Vagina (tissue), 2 donors: ENCODE results near the gene CDH4. TPM values are rescaled to one million over a fixed set of nuclear protein-coding genes. Genes with fewer than 3 reads are reported as not detected.
"Not testable (repeated sequence)": the region's sequence is repeated elsewhere in the genome, so short reads cannot be mapped to it uniquely, and the experiment has no call there.

Experiments
- DNase-seq, 2 donors: peaks; one replicate each; pipeline ENCODE4 v3.0.0-alpha.2; 2017; ENCODE audit errors: extremely low spot score in 2 of 2
- H3K27ac ChIP-seq: fragments of 200-600 bp; sonication (generic); one replicate; pipeline ENCODE4 v1.5.1; 2019
- H3K27me3 ChIP-seq: fragments of 200-600 bp; sonication (generic); one replicate; pipeline ENCODE4 v1.5.1; 2019
- H3K36me3 ChIP-seq, 2 donors: fragments of 200-600 bp; sonication (generic); one replicate each; pipeline ENCODE4 v1.5.1; 2017 to 2019
- H3K4me1 ChIP-seq: fragments of 200-600 bp; sonication (generic); one replicate; pipeline ENCODE4 v1.5.1; 2019
- H3K4me3 ChIP-seq, 2 donors: fragments of 200-600 bp; sonication (generic); 1 replicate in 1 of 2; 2 replicates in 1 of 2; pipeline ENCODE4 v1.5.1; 2016 to 2019
- H3K9me3 ChIP-seq: fragments of 200-600 bp; sonication (generic); one replicate; pipeline ENCODE4 v1.5.1; 2019
- POLR2A ChIP-seq, 2 donors: fragments of 450-650 bp; IDR thresholded peaks; one replicate each; pipeline ENCODE4 v1.6.1; 2017; ENCODE audit warnings: antibody characterized with exemption in 2 of 2, mild to moderate bottlenecking in 2 of 2, moderate library complexity in 2 of 2
- POLR2AphosphoS5 ChIP-seq, 2 donors: sonication (generic); formaldehyde crosslinking; IDR thresholded peaks; one replicate each; pipeline ENCODE4 v1.9.0; 2017; ENCODE audit warnings: antibody characterized with exemption in 2 of 2, mild to moderate bottlenecking in 2 of 2, low read depth in 1 of 2; ENCODE audit not compliant: insufficient read depth in 1 of 2
- intact Hi-C: fragments of 100-400 bp; cut with DNase I; formaldehyde crosslinking; loops from one replicate; pipeline ENCODE4 v1.15.1; 2023
- total RNA-seq: library from RNA; depleted of rRNA; stranded (reverse); fragments of >200 nt; gene quantifications from one replicate; pipeline ENCODE4 v1.2.3, GENCODE V29; 2016
- TF ChIP-seq, protein P1 (sequence below), 3 experiments: fragments of 450-650 bp in 2 of 3; fragments of 200-600 bp in 1 of 3; sonication (generic) in 1 of 3; IDR thresholded peaks; one replicate each; pipeline ENCODE4 v1.5.1; 2017 to 2019; ENCODE audit warnings: antibody characterized with exemption in 3 of 3, mild to moderate bottlenecking in 2 of 3, moderate library complexity in 2 of 3

CDH4 gene
- total RNA-seq, 1 donor from 2014 or later: 0.25 TPM

DNA sequence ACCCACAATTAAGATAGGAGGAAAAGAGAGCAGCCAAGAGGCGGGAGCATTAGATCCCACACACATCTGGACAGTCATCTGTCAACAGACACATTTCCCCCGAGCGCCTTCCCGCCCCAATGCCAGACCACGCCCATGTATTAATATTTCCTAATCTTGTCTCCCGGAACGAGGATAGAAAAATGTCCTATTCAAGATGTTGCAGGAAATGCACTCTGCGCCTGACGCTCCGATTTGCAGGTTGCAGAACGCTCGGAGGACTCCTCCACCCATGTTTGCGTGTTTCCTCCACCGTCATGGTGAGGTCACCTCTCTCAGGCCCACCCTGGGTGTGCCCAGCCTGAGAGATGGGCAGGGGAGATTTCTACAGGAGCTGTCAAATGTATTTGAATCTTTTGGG is 598.4 kb downstream of the CDH4 start:
- no peak overlapping the region for H3K4me3 ChIP-seq
- no peaks in the 10 kb centered on the region for H3K4me1 ChIP-seq
- DNase-seq: no peak
- H3K27ac ChIP-seq: no peak overlapping the region
- H3K9me3 ChIP-seq: no peaks in the 10 kb centered on the region
- no peaks in the 10 kb centered on the region for H3K36me3 ChIP-seq
- H3K27me3 ChIP-seq: no peaks in the 10 kb centered on the region
- intact Hi-C loops: no loop called here
- TF ChIP-seq POLR2AphosphoS5 (IDR thresholded peaks at IDR 0.05; ENCODE audit: insufficient read depth in 1 of 2, low read depth in 1 of 2) (no peak), POLR2A (IDR thresholded peaks at IDR 0.05) (no peak)
- TF ChIP-seq, protein P1, sequence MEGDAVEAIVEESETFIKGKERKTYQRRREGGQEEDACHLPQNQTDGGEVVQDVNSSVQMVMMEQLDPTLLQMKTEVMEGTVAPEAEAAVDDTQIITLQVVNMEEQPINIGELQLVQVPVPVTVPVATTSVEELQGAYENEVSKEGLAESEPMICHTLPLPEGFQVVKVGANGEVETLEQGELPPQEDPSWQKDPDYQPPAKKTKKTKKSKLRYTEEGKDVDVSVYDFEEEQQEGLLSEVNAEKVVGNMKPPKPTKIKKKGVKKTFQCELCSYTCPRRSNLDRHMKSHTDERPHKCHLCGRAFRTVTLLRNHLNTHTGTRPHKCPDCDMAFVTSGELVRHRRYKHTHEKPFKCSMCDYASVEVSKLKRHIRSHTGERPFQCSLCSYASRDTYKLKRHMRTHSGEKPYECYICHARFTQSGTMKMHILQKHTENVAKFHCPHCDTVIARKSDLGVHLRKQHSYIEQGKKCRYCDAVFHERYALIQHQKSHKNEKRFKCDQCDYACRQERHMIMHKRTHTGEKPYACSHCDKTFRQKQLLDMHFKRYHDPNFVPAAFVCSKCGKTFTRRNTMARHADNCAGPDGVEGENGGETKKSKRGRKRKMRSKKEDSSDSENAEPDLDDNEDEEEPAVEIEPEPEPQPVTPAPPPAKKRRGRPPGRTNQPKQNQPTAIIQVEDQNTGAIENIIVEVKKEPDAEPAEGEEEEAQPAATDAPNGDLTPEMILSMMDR (IDR thresholded peaks at IDR 0.05): no peak

DNA sequence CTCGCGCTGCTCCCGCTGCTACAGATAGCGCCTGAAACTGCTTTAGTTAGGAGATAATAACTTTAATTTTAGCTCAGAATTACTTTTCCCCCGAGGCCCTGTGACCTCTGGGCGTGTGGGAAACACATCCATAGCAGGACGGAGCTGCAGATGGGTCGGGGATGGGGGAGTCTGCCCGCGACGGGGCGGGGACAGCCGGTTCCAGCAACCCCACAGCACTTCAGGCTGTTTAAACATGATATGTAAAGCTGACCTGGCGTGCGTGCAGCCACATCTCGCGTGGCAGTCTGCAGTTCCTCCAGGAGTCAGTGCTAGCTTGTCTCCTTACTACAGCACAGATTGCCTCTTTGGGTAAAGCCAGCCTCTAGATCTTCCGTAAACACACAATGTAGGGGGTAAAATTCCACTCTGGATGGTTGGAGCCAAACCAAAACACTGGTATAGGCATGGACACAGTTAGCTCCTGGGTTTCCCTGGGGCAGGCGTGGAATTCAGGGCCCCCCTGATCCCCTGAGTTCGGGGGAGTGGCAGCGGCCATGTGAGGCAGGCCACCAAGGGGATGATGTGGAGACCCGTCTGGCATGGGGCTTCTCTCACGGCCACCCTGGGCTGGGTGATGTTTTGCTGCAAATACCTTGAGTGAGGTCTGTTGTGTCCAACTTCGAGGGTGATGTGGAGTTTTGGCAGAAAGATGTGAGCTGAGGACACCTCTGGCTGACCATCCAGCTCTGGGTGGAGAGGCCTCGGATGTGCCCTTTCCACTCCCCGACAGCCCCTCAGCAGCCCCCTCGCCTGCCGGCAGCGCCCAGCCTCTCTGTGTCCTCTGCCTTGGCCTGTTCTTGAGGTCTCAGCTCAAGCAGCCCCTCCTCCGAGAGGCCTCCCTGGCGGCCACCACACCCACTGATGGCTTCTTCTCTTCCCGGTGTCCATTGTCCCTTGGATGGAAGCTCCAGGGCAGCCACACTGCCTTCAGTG is 599.2 kb downstream of the CDH4 start:
- Histone ChIP-seq H3K4me3 (no peak overlapping the region), H3K27me3 (no peaks in the 10 kb centered on the region), H3K4me1 (no peaks in the 10 kb centered on the region), H3K9me3 (no peaks in the 10 kb centered on the region), H3K27ac (no peak overlapping the region), H3K36me3 (no peaks in the 10 kb centered on the region)
- intact Hi-C loops: no loop called here
- DNase-seq: no peak
- no peak for TF ChIP-seq POLR2A (IDR thresholded peaks at IDR 0.05)
- TF ChIP-seq POLR2AphosphoS5 (IDR thresholded peaks at IDR 0.05; ENCODE audit: insufficient read depth in 1 of 2, low read depth in 1 of 2): no peak
- TF ChIP-seq, protein P1 (IDR thresholded peaks at IDR 0.05): no peak

DNA sequence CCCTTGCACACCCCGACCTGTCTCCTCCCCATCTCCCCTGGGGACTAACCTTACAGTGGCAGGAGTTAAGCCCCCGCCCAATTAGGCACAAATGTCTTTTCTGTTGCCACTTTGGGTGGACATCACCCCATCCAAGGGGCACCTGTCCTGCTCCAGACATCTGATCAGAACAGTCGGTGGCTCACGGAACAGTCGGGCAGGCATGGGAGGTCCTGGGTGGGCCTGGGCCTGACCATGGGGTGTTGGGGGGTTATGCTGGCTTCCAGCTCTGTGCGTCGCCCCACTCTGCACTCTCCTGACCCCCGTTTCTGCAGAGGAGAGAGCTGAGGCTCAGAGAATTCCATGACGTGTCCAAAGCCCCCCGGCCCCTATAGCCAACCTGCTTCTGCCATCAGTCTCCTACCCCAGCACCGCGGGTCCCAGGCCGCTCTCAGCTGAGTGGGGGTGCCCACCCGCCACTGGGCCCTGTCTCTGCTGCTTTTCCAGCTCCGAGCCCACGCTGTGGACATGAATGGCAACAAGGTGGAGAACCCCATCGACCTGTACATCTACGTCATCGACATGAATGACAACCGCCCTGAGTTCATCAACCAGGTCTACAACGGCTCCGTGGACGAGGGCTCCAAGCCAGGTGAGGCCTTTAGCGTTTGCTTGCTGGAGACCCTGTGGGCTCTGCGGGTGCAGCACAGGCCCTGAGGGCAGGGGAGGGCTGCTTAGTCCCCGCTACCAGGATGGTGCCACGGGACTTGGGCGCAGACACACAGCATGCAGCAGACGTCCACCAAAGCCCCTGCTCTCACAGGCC is 600.4 kb downstream of the CDH4 start:
- no peak for TF ChIP-seq POLR2AphosphoS5 (IDR thresholded peaks at IDR 0.05; ENCODE audit: insufficient read depth in 1 of 2, low read depth in 1 of 2)
- TF ChIP-seq, protein P1 (IDR thresholded peaks at IDR 0.05): no peak
- TF ChIP-seq POLR2A (IDR thresholded peaks at IDR 0.05): no peak
- intact Hi-C loops: no loop called here
- Histone ChIP-seq H3K4me1 (no peaks in the 10 kb centered on the region), H3K4me3 (no peak overlapping the region), H3K36me3 (no peaks in the 10 kb centered on the region), H3K9me3 (no peaks in the 10 kb centered on the region), H3K27me3 (no peaks in the 10 kb centered on the region), H3K27ac (no peak overlapping the region)
- no peak for DNase-seq

DNA sequence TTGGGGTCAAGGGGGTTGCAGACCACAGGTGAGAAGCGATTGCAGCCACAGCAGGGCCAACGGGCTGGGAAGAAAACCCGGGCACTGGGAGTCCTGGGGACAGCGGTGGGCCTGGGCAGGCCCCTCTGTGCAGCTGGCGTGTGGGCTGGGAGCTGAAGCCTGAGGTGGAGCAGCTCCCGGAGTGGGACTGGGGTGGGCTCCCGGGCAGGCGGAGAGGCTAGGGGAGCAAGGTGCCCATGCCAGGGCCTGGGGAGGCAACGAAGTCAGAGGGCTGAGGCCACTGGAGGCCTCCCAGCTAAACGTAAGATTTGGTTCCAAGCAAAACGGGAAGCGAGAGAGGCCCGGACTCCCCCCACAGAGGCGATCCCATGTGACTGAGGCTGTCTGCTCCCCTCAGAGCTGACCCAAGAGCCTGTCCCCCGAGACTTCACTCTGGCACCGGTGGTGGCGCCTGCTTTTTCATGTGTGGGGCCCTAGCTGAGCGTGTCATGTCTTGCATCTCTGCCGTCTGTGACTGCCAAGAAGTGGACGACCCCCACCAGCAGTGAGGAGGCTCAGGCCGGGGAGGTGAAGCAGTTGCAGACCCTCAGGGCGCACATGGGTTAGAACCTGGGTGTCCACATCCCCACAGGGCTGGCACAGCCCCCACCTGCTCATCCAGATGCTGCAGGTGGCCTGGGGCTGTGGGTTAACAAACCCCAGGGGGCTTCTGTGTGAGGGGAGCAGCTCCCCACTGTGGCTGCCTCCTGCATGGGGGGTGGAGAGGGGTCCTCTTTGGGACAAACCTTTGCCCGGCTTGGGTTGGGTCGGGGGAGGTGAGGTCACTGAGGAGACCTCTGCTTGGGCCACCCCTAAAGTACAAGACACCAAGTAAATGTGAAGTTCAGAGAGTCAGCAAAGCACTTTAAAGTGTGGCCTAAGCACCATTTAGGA is 601.3 kb downstream of the CDH4 start:
- H3K9me3 ChIP-seq: no peaks in the 10 kb centered on the region
- no peaks in the 10 kb centered on the region for H3K36me3 ChIP-seq
- TF ChIP-seq POLR2AphosphoS5 (IDR thresholded peaks at IDR 0.05; ENCODE audit: insufficient read depth in 1 of 2, low read depth in 1 of 2) (no peak), POLR2A (IDR thresholded peaks at IDR 0.05) (no peak)
- TF ChIP-seq, protein P1 (IDR thresholded peaks at IDR 0.05): no peak
- no peak overlapping the region for H3K4me3 ChIP-seq
- no peaks in the 10 kb centered on the region for H3K27me3 ChIP-seq
- H3K4me1 ChIP-seq: no peaks in the 10 kb centered on the region
- H3K27ac ChIP-seq: no peak overlapping the region
- DNase-seq: no peak
- intact Hi-C loops: no loop called here

DNA sequence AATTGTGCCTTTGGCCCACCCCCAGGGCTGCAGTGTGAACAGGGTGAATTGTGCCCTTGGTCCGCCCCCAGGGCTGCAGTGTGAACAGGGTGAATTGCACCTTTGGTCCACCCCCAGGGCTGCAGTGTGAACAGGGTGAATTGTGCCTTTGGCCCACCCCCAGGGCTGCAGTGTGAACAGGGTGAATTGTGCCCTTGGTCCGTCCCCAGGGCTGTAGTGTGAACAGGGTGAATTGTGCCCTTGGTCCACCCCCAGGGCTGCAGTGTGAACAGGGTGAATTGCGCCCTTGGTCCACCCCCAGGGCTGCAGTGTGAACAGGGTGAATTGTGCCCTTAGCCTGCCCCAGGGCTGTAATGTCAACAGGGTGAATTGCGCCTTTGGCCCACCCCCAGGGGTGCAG is 602.5 kb downstream of the CDH4 start:
- H3K4me1 ChIP-seq, H3K4me3 ChIP-seq, H3K27me3 ChIP-seq, DNase-seq, H3K9me3 ChIP-seq, H3K27ac ChIP-seq, intact Hi-C loops, H3K36me3 ChIP-seq: not testable (repeated sequence)
